ENCODE results near the gene CD58. TPM values are rescaled to one million over a fixed set of nuclear protein-coding genes. Genes with fewer than 3 reads are reported as not detected.

Gene CD58
- polyA plus RNA-seq, 1 donor (not counting 4 experiments of a cell fraction or from before 2014, with no cell fraction given) = 38.6 TPM

DNA sequence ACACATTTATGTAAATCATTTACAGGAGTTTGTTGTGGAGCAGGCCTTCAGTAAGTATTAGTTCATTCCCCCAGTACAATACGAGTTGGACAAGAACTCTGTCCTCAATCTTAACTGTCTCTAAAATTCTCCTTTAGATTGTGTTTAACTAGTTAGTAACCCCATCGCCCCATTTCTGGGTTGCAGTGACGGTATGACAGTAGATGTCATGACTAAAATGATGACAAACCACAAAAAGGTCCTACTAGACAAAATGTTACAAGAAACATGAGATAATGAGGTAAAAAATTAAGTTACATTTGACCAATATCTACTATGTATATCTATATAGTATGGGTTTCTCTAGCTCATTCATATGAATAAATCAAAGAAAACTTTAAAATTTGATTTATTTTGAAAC lies 41.1 kb downstream of the CD58 start:
- no peaks in the 10 kb centered on the region for H3K27me3 ChIP-seq (ENCODE audit: control insufficient read depth, extremely low read depth, insufficient read depth, low read length)
- TF ChIP-seq EZH2 (IDR thresholded peaks at IDR 0.05; ENCODE audit: low read length) = no peak
- TF ChIP-seq, protein P1, sequence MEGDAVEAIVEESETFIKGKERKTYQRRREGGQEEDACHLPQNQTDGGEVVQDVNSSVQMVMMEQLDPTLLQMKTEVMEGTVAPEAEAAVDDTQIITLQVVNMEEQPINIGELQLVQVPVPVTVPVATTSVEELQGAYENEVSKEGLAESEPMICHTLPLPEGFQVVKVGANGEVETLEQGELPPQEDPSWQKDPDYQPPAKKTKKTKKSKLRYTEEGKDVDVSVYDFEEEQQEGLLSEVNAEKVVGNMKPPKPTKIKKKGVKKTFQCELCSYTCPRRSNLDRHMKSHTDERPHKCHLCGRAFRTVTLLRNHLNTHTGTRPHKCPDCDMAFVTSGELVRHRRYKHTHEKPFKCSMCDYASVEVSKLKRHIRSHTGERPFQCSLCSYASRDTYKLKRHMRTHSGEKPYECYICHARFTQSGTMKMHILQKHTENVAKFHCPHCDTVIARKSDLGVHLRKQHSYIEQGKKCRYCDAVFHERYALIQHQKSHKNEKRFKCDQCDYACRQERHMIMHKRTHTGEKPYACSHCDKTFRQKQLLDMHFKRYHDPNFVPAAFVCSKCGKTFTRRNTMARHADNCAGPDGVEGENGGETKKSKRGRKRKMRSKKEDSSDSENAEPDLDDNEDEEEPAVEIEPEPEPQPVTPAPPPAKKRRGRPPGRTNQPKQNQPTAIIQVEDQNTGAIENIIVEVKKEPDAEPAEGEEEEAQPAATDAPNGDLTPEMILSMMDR (optimal IDR thresholded peaks at IDR 0.05 in 1 of 3, IDR thresholded peaks at IDR 0.05 in 1 of 3, conservative IDR thresholded peaks at IDR 0.05 in 1 of 3; ENCODE audit: extremely low read depth in 1 of 3, insufficient read depth in 2 of 3, low read length in 3 of 3) = no peak
- no peak overlapping the region for H3K27ac ChIP-seq (ENCODE audit: control insufficient read depth, insufficient read depth, low read length)
- dilution Hi-C loops (cut with MboI; ENCODE audit: extremely low pct_ligation_motif_present, low sequenced_read_pairs) = no loop called here
- H3K4me3 ChIP-seq (ENCODE audit: control insufficient read depth in 2 of 3, extremely low read depth in 1 of 3, insufficient read depth in 2 of 3, low read depth in 1 of 3, low read length in 3 of 3) = no peak overlapping the region
- no peak overlapping the region for H2AFZ ChIP-seq (ENCODE audit: control insufficient read depth, low read length)
- no peaks in the 10 kb centered on the region for H4K20me1 ChIP-seq (ENCODE audit: control insufficient read depth, extremely low read depth, insufficient read depth, low read length)
- no peak for DNase-seq (ENCODE audit: low read depth, low spot score)
- no peaks in the 10 kb centered on the region for H3K79me2 ChIP-seq (ENCODE audit: control insufficient read depth, insufficient read depth, low read length)
- FAIRE-seq = no peak
- no peaks in the 10 kb centered on the region for H3K9me1 ChIP-seq (ENCODE audit: control insufficient read depth, extremely low read depth, insufficient read depth, low read length)
- H3K4me2 ChIP-seq (ENCODE audit: control insufficient read depth, extremely low read depth, insufficient read depth, low read depth, low read length) = no peak overlapping the region
- H3K36me3 ChIP-seq (ENCODE audit: control insufficient read depth in 2 of 2, extremely low read depth in 1 of 2, insufficient read depth in 2 of 2, low read length in 2 of 2) = peaks cover 0 to 3% of the 10 kb centered on the region in 2 experiments
- H3K9me3 ChIP-seq (ENCODE audit: control insufficient read depth, low read depth, low read length) = no peaks in the 10 kb centered on the region
- peaks cover 4% of the 10 kb centered on the region for H3K4me1 ChIP-seq (ENCODE audit: control insufficient read depth, extremely low read depth, insufficient read depth, low read length)
- no peak overlapping the region for H3K9ac ChIP-seq (ENCODE audit: control insufficient read depth, extremely low read depth, insufficient read depth, low read length)

DNA sequence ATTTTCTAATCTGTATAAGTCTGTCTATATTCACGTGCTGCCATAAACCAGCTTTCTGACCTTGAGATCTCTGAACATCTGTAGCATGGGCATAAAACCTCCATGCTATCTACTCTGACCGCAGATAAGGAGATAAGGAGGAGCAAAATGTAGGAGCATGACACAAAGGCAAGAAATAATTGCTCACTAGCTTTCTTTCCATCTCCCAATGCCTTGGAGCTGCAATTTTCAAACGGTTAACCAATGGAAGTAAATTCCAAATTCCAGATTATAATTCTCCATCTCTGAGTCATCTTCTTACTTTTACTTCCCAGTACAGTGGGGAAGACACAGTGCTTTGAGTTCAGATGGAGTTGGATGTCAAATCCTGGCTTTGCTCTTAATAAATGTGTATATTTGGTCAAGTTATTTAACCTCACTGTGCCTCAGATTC lies 41.6 kb downstream of the CD58 start:
- Histone ChIP-seq H3K27ac (ENCODE audit: control insufficient read depth, insufficient read depth, low read length) (no peak overlapping the region), H3K9ac (ENCODE audit: control insufficient read depth, extremely low read depth, insufficient read depth, low read length) (no peak overlapping the region), H3K79me2 (ENCODE audit: control insufficient read depth, insufficient read depth, low read length) (no peaks in the 10 kb centered on the region), H4K20me1 (ENCODE audit: control insufficient read depth, extremely low read depth, insufficient read depth, low read length) (no peaks in the 10 kb centered on the region), H3K4me3 (ENCODE audit: control insufficient read depth in 2 of 3, extremely low read depth in 1 of 3, insufficient read depth in 2 of 3, low read depth in 1 of 3, low read length in 3 of 3) (no peak overlapping the region), H3K36me3 (ENCODE audit: control insufficient read depth in 2 of 2, extremely low read depth in 1 of 2, insufficient read depth in 2 of 2, low read length in 2 of 2) (peaks cover 0 to 3% of the 10 kb centered on the region in 2 experiments), H3K9me3 (ENCODE audit: control insufficient read depth, low read depth, low read length) (no peaks in the 10 kb centered on the region), H3K27me3 (ENCODE audit: control insufficient read depth, extremely low read depth, insufficient read depth, low read length) (no peaks in the 10 kb centered on the region), H3K4me2 (ENCODE audit: control insufficient read depth, extremely low read depth, insufficient read depth, low read depth, low read length) (no peak overlapping the region), H3K9me1 (ENCODE audit: control insufficient read depth, extremely low read depth, insufficient read depth, low read length) (no peaks in the 10 kb centered on the region), H2AFZ (ENCODE audit: control insufficient read depth, low read length) (no peak overlapping the region), H3K4me1 (ENCODE audit: control insufficient read depth, extremely low read depth, insufficient read depth, low read length) (peaks cover 4% of the 10 kb centered on the region)
- no peak for DNase-seq (ENCODE audit: low read depth, low spot score)
- dilution Hi-C loops (cut with MboI; ENCODE audit: extremely low pct_ligation_motif_present, low sequenced_read_pairs) = no loop called here
- TF ChIP-seq, protein P1 (optimal IDR thresholded peaks at IDR 0.05 in 1 of 3, IDR thresholded peaks at IDR 0.05 in 1 of 3, conservative IDR thresholded peaks at IDR 0.05 in 1 of 3; ENCODE audit: extremely low read depth in 1 of 3, insufficient read depth in 2 of 3, low read length in 3 of 3) = no peak
- no peak for TF ChIP-seq EZH2 (IDR thresholded peaks at IDR 0.05; ENCODE audit: low read length)
- FAIRE-seq = no peak

All from keratinocyte (primary cell).